Fibroblast of villous mesenchyme (primary cell): ENCODE data around the gene PIEZO2. TPM values are rescaled to one million over a fixed set of nuclear protein-coding genes. Genes with fewer than 3 reads are reported as not detected.

Source experiments
- DNase-seq: peaks from one replicate; pipeline ENCODE4 v3.0.0-alpha.2; 2010; ENCODE audit warnings: low read depth
- H3K4me3 ChIP-seq: 2 replicates; pipeline ENCODE4 v1.5.1; 2011; ENCODE audit warnings: low read depth, mild to moderate bottlenecking, low read length
- CTCF ChIP-seq: IDR thresholded peaks from 2 replicates; pipeline ENCODE4 v1.5.1; 2012; ENCODE audit warnings: low read depth, mild to moderate bottlenecking, low read length; ENCODE audit not compliant: insufficient read depth
- total RNA-seq: library from RNA; depleted of rRNA; stranded (reverse); fragments of >200 nt; gene quantifications from 2 replicates; pipeline ENCODE4 v1.2.3, GENCODE V29; 2012

The PIEZO2 gene
- total RNA-seq, 1 donor = 1.7 TPM

GRCh38 chr18:10985689-10986088 lies 163.7 kb downstream of the PIEZO2 start:
- no peak for DNase-seq
- no peak for TF ChIP-seq CTCF
- H3K4me3 ChIP-seq = no peak overlapping the region

GRCh38 chr18:10979411-10979810 lies 170.0 kb downstream of the PIEZO2 start:
- TF ChIP-seq CTCF = no peak
- no peak for DNase-seq
- no peak overlapping the region for H3K4me3 ChIP-seq

- DNase-seq = no peak
- no peak for TF ChIP-seq CTCF
- no peak overlapping the region for H3K4me3 ChIP-seq
Observed at GRCh38 chr18:10977042-10977441, 172.3 kb downstream of the PIEZO2 start.

- H3K4me3 ChIP-seq = no peak overlapping the region
- peak; percentile 29 for DNase-seq
- TF ChIP-seq CTCF = no peak
Observed at GRCh38 chr18:10973567-10974203, 175.7 kb downstream of the PIEZO2 start.

GRCh38 chr18:10971717-10972116 lies 177.7 kb downstream of the PIEZO2 start:
- DNase-seq = no peak
- TF ChIP-seq CTCF = no peak
- no peak overlapping the region for H3K4me3 ChIP-seq

- no peak overlapping the region for H3K4me3 ChIP-seq
- no peak for TF ChIP-seq CTCF
Observed at GRCh38 chr18:10965119-10965518, 184.2 kb downstream of the PIEZO2 start.

GRCh38 chr18:10953672-10954071 lies 195.7 kb downstream of the PIEZO2 start:
- TF ChIP-seq CTCF = no peak
- H3K4me3 ChIP-seq = no peak overlapping the region
- peak; percentile 13 for DNase-seq

More at GRCh38 chr18:10965119-10965518, 184.2 kb downstream of the PIEZO2 start:
- peak; percentile 8 for DNase-seq
